ENCODE results near the gene LCTL.
A peak's percentile ranks its signal among the peaks of the same experiment; 100 is the strongest.
"Not testable (repeated sequence)": the region's sequence is repeated elsewhere in the genome, so short reads cannot be mapped to it uniquely, and the experiment has no call there.

The LCTL gene

DNA sequence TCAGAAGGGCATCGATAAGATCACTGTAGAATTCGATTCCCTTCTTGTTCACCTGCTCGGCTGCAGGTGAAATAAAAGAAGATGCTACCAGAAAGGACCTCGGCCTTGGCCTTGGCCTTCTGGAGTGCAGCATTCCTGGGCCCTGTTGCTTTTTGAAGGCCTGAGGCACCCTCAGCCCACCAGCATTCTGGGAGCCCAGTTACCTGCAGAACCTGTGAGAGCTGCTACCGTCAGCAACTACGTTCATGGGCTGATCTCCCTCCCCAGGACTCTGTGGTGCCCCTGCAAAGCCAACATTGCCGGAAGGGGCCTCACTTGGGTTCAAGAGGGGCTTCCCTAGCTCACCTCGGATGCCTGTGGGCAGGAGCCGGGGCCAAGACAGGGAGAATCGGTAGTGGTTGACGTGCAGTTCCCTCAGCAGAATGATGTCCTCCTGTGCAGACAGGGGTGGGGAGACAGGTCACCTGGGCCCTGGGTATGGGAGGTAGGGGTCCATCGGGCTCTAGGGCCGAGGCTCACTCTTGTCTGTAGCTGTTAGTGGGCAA, 2.2 kb downstream of the LCTL start:
- DNase-seq: no peak

GRCh38 chr15:66563126-66563525, 2.7 kb downstream of the LCTL start:
- DNase-seq: no peak

DNA sequence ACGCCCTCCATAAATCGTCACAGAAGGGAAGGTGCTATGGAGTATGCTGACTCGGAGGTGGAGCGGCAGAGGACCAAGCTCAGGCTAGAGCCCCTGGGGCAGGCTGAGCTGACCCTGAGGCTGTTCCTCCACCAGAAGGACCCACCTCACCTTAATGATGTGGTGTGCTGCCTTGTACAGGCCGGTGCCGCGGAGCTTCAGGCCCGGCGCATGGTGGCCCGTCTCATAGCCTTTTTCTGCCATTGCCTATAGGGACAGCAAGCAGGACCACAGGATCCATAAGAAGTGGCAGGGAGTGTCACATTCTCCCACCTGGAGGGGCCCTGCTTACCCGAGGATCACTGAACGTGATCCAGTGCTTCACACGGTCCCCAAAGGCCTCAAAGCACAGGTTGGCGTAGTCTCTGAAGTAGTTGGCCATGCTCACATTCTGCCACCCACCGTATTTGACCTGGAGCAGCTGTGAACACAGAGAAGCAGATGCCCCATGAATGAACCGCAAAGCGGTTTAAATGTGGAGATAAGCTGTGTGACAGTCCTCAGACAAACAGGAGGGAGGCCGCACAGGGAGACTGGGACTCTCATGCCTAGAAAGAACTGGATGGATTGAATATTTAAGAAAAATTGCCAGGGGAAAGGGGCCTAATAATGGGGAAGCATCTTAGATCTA, 4.8 kb downstream of the LCTL start:
- DNase-seq: no peak

DNA sequence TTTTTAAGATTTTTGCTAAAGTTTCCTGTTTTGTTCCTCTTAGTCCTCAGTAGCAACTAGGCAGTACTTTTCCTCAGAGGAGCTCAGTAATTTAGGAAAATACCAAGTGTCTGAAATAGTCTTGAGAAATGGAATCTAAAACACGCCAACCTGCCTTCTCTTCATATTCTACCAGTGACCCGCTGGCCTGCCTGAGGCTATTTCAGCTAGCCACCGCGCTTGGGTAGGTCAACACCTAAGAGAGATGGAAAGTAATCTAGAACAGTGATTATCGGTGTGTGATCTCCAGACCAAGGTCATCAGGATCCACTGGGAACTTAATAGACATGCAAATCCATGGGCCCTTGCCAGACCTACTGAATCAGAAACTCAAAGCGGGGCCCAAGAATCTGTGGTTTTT, 7.5 kb downstream of the LCTL start:
- DNase-seq: no peak

GRCh38 chr15:66555685-66556084, 10.1 kb downstream of the LCTL start:
- DNase-seq: no peak

DNA sequence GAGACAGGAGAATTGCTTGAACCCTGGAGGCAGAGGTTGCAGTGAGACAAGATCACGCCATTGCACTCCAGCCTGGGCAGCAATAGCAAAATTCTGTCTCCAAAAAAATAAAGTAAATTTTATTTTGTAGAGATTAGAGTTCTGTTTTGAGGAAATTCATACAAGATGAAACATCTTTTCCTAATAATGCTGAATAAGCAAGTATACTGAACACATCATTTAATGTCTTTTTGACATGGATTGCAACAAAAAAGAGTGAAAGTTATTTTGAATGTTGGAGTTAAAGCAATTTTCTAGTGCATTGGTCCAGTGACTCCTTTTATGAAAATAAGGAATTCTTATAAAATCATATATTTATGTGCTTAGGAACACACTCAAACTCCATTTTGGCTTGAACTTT, 20.5 kb downstream of the LCTL start:
- DNase-seq: no peak

DNA sequence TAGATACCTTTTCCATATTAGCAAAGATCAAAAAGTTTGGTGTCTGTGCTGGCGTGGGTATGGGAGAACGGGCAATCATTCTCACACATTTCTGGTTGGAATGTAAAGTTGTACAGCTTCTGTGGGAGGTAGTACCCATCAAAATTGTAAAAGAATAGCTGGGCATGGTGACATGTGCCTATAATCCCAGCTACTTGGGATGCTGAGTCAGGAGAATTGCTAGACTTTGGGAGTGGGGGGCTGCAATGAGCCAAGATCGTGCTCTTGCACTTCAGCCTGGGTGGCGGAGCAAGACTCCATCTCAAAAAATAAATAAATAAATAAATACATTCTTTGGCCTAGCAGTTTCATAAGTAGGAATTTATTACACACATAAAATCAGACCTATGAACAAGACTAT, 22.9 kb downstream of the LCTL start:
- no peak for DNase-seq

DNA sequence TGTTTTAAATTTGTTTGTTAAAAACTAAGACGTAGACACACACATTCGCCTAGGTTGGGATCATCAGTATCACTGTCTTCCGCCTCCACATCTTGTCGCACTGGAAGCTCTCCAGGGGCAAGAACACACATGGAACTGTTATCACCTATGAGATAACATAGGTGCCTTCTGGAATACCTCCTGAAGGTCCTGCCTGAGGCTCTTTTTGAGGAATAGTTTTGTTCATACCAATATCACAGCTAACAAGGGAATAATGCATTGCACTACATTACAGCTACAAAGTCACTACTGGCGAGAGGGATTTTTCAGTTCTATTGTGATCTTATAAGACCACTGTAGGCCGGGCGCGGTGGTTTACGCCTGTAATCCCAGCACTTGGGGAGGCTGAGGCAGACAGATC, 30.7 kb downstream of the LCTL start:
- DNase-seq: no peak

DNA sequence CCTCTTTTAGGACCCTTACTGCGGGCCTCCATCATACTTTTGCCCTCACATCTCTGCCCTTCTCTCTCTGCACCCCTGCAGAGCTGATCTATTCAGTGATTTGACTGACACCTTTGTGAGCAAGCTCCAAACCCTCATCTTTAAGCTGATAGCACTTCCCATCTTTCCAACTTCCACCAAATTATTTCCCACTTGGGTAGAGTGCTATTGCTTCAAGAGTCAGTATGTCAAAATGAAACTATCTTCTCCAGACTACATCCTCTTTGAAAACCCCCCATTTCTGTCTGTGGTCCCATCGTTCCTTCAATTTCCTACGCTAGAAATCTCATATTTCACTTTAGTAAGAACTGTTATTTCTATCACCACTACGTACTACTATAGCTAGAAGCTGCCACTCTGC, 41.0 kb downstream of the LCTL start:
- no peak for DNase-seq

DNA sequence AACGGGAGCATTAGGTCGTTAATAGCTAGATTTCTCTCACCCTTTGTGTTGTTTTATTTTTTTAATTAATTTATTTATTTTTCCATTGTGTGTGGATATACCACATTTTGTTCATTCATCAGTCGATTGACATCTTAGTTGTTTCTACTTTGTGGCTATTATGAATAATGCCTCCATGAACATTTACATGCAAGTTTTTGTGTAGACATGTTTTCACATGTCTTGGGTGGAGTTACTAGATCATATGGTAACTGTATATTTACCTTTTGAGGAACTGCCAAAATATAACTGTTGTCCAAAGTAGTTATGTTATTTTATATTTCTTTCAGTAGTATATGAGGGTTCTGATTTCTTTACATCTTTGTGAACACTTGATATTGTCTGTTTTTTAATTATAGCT, 41.9 kb downstream of the LCTL start:
- no peak for DNase-seq

DNA sequence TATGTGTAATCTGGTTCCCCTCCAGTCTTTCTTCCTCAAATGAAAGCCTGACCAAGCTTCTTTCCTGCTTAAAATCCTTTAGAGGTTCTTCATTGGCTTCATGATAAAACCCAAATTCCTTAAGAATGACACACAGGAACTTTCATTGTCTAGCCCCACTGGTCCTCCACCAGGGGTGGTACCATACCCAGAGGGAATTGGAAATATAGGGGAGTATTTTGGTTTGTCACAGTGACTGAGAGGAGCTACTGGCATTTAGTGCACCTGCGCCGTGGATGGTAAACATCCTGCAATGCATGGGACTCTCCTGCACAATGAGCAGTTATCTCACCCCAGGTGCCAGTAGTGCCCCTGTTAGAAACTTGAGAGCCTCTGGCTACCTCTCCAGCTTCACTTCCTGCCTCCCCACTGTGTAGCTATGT, 49.9 kb downstream of the LCTL start:
- DNase-seq: no peak

GRCh38 chr15:66514586-66514985, 51.2 kb downstream of the LCTL start:
- no peak for DNase-seq

DNA sequence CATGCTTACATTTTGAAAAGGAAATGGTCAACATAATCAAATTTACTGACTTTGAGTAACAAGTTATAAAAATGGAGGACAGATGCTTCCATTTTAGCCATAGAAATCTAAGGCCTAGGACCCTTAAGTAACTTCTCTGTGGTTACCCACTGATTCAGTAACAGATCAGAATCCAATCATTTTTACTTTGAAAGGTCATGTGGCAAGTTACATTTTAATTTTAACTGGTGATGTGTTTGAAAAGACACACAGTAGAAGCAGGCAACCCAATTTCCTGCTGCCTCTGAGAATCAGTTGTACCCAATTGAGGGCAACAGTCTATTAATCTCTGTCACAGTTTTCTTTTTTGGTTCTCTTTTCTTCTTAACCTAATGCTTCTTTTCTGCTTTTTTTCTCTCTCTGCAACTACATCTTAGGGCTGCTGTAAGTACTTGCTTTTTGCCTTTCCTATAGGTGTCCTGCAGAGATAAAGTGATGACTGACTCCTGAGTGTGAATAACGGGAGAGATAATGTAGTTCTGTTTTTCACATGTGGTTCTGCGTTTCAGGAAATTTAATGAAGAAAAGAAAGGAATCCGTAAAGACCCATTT, 57.4 kb downstream of the LCTL start:
- DNase-seq: no peak

DNA sequence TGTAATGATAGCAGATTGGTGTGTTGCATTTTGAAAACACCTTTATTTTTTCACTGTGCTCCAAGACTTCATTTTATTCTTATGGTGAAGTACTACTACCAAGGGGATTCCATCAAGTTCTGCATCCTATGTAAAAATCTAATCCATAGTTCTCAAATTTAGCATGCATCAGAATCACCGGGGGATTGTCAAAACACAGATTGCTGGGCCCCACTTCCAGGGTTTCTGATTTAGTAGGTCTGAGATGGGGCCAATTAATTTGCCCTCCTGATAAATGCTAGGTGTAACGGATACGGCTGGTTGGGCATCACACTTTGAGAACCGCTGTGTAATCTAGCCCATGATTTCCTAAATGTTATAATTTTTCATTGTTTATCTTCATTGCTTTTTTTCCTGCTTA, 60.0 kb downstream of the LCTL start:
- no peak for DNase-seq

DNA sequence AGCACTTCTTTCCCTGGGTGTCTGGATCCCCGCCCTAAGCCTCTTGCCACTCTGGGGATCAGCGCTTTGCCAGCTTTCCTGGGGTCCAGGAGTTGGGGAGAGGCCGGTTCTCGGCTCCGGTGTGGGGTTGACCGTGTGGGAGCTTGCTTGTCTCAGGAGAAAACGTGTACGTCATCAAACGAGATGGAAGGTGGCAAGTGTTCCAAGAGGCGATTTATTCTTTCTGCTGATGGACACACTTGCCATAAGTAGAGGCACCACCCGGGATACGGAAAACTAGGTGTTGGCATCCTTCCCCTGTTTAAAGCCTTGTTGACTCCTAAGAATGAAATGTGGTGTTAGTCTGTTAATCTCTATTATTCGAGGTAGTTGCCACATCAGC, 60.4 kb downstream of the LCTL start:
- no peak for DNase-seq

GRCh38 chr15:66504563-66505429, 61.0 kb downstream of the LCTL start, which contains the start of the genes RPL4 and ZWILCH:
RPL4 (minus strand) TSS chr15:66504855; CDS start chr15:66504790, 65 bp downstream.
ZWILCH (plus strand) TSS chr15:66505326; CDS start chr15:66505339, 13 bp downstream.
- DNase-seq: peak; percentile 62

- DNase-seq: no peak
Measured at GRCh38 chr15:66503780-66504562, 61.8 kb downstream of the LCTL start.

GRCh38 chr15:66503041-66503648, 62.7 kb downstream of the LCTL start:
- DNase-seq: not testable (repeated sequence)

- no peak for DNase-seq
Measured at GRCh38 chr15:66502491-66502890, 63.3 kb downstream of the LCTL start.

DNA sequence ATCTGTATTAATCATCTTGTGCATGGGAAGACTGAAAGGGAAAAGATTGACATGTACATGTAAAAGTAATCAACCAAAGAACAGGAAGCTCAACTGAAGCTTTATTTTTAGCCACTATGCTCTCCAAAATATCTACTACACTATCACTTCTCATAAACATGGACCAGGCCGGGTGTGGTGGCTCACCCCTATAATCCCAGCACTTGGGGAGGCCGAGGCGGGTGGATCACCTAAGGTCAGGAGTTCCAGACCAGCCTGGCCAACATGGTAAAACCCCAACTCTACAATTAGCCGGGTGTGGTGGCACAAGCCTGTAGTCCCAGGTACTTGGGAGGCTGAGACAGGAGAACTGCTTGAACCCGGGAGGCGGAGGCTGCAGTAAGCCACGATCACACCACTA, 65.5 kb downstream of the LCTL start:
- DNase-seq: not testable (repeated sequence)

- DNase-seq: no peak
Measured at GRCh38 chr15:66498501-66499386, 67.1 kb downstream of the LCTL start.
